Neural cell (in vitro differentiated cells): ENCODE measurements around the gene PIEZO1. TPM values are rescaled to one million over a fixed set of nuclear protein-coding genes. Genes with fewer than 3 reads are reported as not detected.
"Not testable (repeated sequence)": the region's sequence is repeated elsewhere in the genome, so short reads cannot be mapped to it uniquely, and the experiment has no call there.

ENCODE experiments used
- H2AFZ ChIP-seq: fragments of 200-600, 300-800 bp; sonication (generic), shearing (Covaris generic); 2 replicates; pipeline ENCODE4 v1.6.0; 2014; ENCODE audit warnings: low read depth, mild to moderate bottlenecking, antibody characterized with exemption, low read length, moderate library complexity
- H3F3A ChIP-seq: fragments of 200-600 bp; shearing (Covaris generic); 2 replicates; pipeline ENCODE4 v1.6.1; 2016; ENCODE audit warnings: mild to moderate bottlenecking, moderate library complexity, mixed read lengths, antibody characterized with exemption, low read length; ENCODE audit not compliant: insufficient read depth, poor library complexity, severe bottlenecking
- H3K27ac ChIP-seq: fragments of 200-600, 300-800 bp; sonication (generic), shearing (Covaris generic); 2 replicates; pipeline ENCODE4 v1.5.1; 2014; ENCODE audit warnings: mild to moderate bottlenecking, low read length, moderate library complexity
- H3K27me3 ChIP-seq: fragments of 300-800, 200-600 bp; sonication (generic), shearing (Covaris generic); 2 replicates; pipeline ENCODE4 v1.6.0; 2014; ENCODE audit warnings: mild to moderate bottlenecking, low read depth, low read length, moderate library complexity; ENCODE audit not compliant: insufficient read depth
- H3K36me3 ChIP-seq: fragments of 300-800, 200-600 bp; sonication (generic), shearing (Covaris generic); 2 replicates; pipeline ENCODE4 v1.5.1; 2014; ENCODE audit warnings: mild to moderate bottlenecking, antibody characterized with exemption, low read length, moderate library complexity; ENCODE audit not compliant: insufficient read depth
- H3K4me2 ChIP-seq: fragments of 300-800, 200-600 bp; sonication (generic), shearing (Covaris generic); 2 replicates; pipeline ENCODE4 v1.6.0; 2014; ENCODE audit warnings: mild to moderate bottlenecking, low read length
- H3K4me3 ChIP-seq: fragments of 300-800, 200-600 bp; sonication (generic), shearing (Covaris generic); 2 replicates; pipeline ENCODE4 v1.5.1; 2014; ENCODE audit warnings: mild to moderate bottlenecking, low read length, moderate library complexity
- H3K79me2 ChIP-seq: fragments of 200-600 bp; shearing (Covaris generic); replicated peaks from 2 replicates; pipeline ENCODE4 v1.6.0; 2014; ENCODE audit warnings: mild to moderate bottlenecking, low read length, moderate library complexity; ENCODE audit not compliant: insufficient read depth
- H3K9ac ChIP-seq: fragments of 300-800, 200-600 bp; sonication (generic), shearing (Covaris generic); 2 replicates; pipeline ENCODE4 v1.6.1; 2016; ENCODE audit warnings: mild to moderate bottlenecking, low read length, mixed read lengths
- H3K9me2 ChIP-seq: fragments of 200-600 bp; shearing (Covaris generic); 2 replicates; pipeline ENCODE4 v1.6.1; 2016; ENCODE audit warnings: mild to moderate bottlenecking, low read length, mixed read lengths; ENCODE audit not compliant: insufficient read depth
- H3K9me3 ChIP-seq: fragments of 200-600, 300-800 bp; sonication (generic), shearing (Covaris generic); 2 replicates; pipeline ENCODE4 v1.6.1; 2016; ENCODE audit warnings: mild to moderate bottlenecking, mixed run types, low read length, moderate library complexity, mixed read lengths
- H4K20me1 ChIP-seq: fragments of 200-600 bp; shearing (Covaris generic); 2 replicates; pipeline ENCODE4 v1.6.1; 2016; ENCODE audit warnings: mild to moderate bottlenecking, mixed run types; ENCODE audit not compliant: insufficient read depth
- CTCF ChIP-seq: fragments of 450-650 bp; IDR thresholded peaks from 2 replicates; pipeline ENCODE4 v1.5.1; 2014; ENCODE audit warnings: antibody characterized with exemption, mild to moderate bottlenecking, moderate library complexity; ENCODE audit not compliant: poor library complexity, severe bottlenecking
- EP300 ChIP-seq: fragments of 450-650 bp; conservative IDR thresholded peaks from 2 replicates; pipeline ENCODE4 v1.6.1; 2014; ENCODE audit warnings: antibody characterized with exemption, mild to moderate bottlenecking, moderate library complexity; ENCODE audit not compliant: poor library complexity, severe bottlenecking
- EZH2 ChIP-seq: fragments of 200-600, 300-800 bp; shearing (Covaris generic), sonication (generic); IDR thresholded peaks from 2 replicates; pipeline ENCODE4 v1.6.1; 2014; ENCODE audit warnings: antibody characterized with exemption, low read length, borderline replicate concordance, mild to moderate bottlenecking; ENCODE audit not compliant: insufficient read depth, poor library complexity, severe bottlenecking
- MXI1 ChIP-seq: fragments of 450-650 bp; conservative IDR thresholded peaks from 2 replicates; pipeline ENCODE4 v1.6.1; 2014; ENCODE audit warnings: antibody characterized with exemption, mild to moderate bottlenecking; ENCODE audit not compliant: poor library complexity, severe bottlenecking
- POLR2AphosphoS5 ChIP-seq: IDR thresholded peaks from 2 replicates; pipeline ENCODE4 v1.6.1; 2012
- RAD21 ChIP-seq: fragments of 450-650 bp; conservative IDR thresholded peaks from 2 replicates; pipeline ENCODE4 v1.6.1; 2014; ENCODE audit warnings: antibody characterized with exemption, mild to moderate bottlenecking, moderate library complexity
- REST ChIP-seq: IDR thresholded peaks from 2 replicates; pipeline ENCODE4 v1.6.1; 2012; ENCODE audit warnings: borderline replicate concordance
- SMC3 ChIP-seq: fragments of 450-650 bp; conservative IDR thresholded peaks from 2 replicates; pipeline ENCODE4 v1.6.1; 2014; ENCODE audit warnings: antibody characterized with exemption, mild to moderate bottlenecking, moderate library complexity; ENCODE audit not compliant: poor library complexity
- TAF1 ChIP-seq: IDR thresholded peaks from 2 replicates; pipeline ENCODE4 v1.6.1; 2012; ENCODE audit warnings: low read depth
- polyA plus RNA-seq: library from polyadenylated mRNA; depleted of rRNA; stranded (reverse); fragments of >200 nt; gene quantifications from 2 replicates; pipeline ENCODE4 v1.2.3, GENCODE V29; 2014

Gene PIEZO1
- polyA plus RNA-seq, 1 donor from 2014 or later: not detected

GRCh38 chr16:88773812-88774291 lies 11.2 kb downstream of the PIEZO1 start:
- no peaks in the 10 kb centered on the region for H3K36me3 ChIP-seq
- H3K4me3 ChIP-seq: no peak overlapping the region
- H3K79me2 ChIP-seq: no peaks in the 10 kb centered on the region
- no peak for TF ChIP-seq EP300
- TF ChIP-seq POLR2AphosphoS5: no peak
- TF ChIP-seq RAD21: no peak
- TF ChIP-seq CTCF: no peak
- TF ChIP-seq EZH2: no peak
- no peak for TF ChIP-seq MXI1
- TF ChIP-seq SMC3: no peak
- TF ChIP-seq TAF1: no peak
- no peak for TF ChIP-seq REST
- no peaks in the 10 kb centered on the region for H3K9me2 ChIP-seq
- no peak overlapping the region for H3K4me2 ChIP-seq
- no peak overlapping the region for H3K27ac ChIP-seq
- no peak overlapping the region for H3K9ac ChIP-seq
- no peak overlapping the region for H2AFZ ChIP-seq
- no peaks in the 10 kb centered on the region for H3K9me3 ChIP-seq
- no peaks in the 10 kb centered on the region for H3K27me3 ChIP-seq
- no peaks in the 10 kb centered on the region for H3F3A ChIP-seq
- H4K20me1 ChIP-seq: no peaks in the 10 kb centered on the region

GRCh38 chr16:88772871-88773811 lies 11.9 kb downstream of the PIEZO1 start:
- H3K79me2 ChIP-seq: no peaks in the 10 kb centered on the region
- H3K36me3 ChIP-seq: no peaks in the 10 kb centered on the region
- no peaks in the 10 kb centered on the region for H3K9me2 ChIP-seq
- no peak overlapping the region for H3K9ac ChIP-seq
- no peaks in the 10 kb centered on the region for H4K20me1 ChIP-seq
- TF ChIP-seq RAD21 (no peak), EZH2 (no peak), CTCF (no peak), MXI1 (no peak), SMC3 (no peak), TAF1 (no peak), REST (no peak), POLR2AphosphoS5 (no peak), EP300 (no peak)
- no peak overlapping the region for H3K4me2 ChIP-seq
- no peak overlapping the region for H2AFZ ChIP-seq
- no peak overlapping the region for H3K27ac ChIP-seq
- no peaks in the 10 kb centered on the region for H3F3A ChIP-seq
- no peak overlapping the region for H3K4me3 ChIP-seq
- no peaks in the 10 kb centered on the region for H3K9me3 ChIP-seq
- no peaks in the 10 kb centered on the region for H3K27me3 ChIP-seq

- not testable (repeated sequence) for H3K4me2 ChIP-seq, H3K36me3 ChIP-seq, H3K9me3 ChIP-seq, H2AFZ ChIP-seq, H3K9ac ChIP-seq, H3K4me3 ChIP-seq, H3K27ac ChIP-seq, H4K20me1 ChIP-seq, H3F3A ChIP-seq, H3K79me2 ChIP-seq, H3K27me3 ChIP-seq, H3K9me2 ChIP-seq
Observed at GRCh38 chr16:88771781-88772180, 13.2 kb downstream of the PIEZO1 start.
